DMS 273 (cell line): ENCODE data around the gene LAMTOR5.
"Not testable (repeated sequence)": the region's sequence is repeated elsewhere in the genome, so short reads cannot be mapped to it uniquely, and the experiment has no call there.

Source experiments
- DNase-seq: peaks from one replicate; lab custom pipeline; 2025; ENCODE audit not compliant: unreplicated experiment; lab: John Stamatoyannopoulos, UW

LAMTOR5 gene

DNA sequence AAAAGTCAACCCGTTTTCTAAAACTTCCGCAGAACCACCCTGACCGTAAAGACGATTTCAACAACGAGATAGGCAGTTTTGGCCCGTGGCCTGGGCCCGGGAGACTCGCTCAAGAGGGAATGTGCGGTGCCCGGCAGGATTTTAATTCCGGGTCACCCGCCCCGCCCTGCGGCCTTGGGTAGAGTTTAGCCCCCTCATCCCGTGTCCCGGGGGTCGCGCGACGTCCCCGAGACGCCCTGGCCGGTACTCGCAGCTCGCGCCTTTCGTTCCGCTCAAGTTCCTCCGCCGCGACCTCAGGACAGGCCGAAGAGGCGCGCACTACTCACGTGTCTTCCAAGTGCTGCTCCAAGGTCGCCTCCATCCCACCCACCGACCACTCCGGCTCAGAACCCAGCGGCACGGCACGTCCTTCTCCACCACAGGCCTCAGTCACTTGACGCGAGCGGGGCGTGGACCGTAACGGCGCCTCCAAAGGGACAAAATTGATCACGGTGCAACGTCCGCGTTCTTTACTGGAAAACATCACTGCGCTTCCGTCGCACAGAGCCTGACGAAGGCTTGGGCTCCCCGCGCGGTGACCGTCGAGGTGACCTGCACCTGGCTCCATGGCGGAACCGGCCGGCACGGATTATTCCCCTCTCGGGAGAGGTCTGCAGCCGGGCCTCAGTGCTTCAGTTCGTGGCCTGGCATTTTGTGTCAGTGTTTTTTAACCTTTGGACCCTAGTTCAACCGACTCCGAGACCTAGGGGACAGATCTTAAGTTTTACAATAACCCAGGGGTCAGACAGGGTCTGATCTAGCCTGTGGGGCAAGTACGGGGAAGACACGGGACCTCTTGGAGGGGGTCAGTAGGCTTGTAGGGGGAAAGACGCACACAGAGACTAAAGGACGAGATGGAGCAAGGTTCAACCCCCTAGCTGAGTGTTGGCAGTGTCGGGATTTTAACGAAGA lies at the start of gene LAMTOR5:
Gene LAMTOR5 (minus strand): TSS at position 435 of the 951 bp plus-strand sequence. CDS start 74 bp downstream, at position 361.
- DNase-seq: peak; percentile 93

DNA sequence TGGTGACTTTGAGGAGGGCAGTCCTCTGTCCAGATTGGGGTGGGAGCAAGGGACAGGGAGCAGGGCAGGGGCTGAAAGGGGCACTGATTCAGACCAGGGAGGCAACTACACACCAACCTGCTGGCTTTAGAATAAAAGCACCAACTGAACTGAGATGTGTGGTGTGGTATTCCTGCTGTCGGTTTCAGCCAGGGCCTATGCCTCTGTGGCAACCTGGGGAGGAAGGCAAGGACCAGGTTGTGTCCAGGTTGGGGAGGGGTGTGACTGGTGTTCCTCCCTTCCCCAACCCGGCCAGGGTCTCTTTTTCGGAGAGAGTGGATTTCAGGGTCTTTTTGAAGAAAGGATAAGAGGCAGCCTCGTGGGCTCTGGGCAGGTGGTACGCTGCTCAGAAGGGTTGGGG lies 49.7 kb upstream of the LAMTOR5 start:
- no peak for DNase-seq

DNA sequence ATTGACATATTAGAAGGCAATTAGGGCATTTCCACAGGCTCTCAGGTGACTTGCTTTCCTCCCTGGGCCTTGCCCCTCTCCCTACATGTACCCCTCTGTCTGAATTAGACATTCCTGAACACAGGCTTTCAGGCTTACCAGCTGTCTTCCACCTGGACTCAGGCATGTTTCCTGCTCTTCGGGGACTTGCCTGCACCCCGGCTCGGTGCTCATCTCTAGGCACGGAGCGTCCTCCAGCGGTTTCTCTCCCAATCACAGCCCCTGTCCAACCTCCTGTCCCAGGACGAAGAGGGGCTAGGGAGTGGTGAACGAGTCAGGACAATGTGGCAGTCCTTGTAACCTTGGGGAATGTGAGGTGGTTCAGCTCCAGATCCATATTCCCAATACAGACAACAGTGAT lies 47.7 kb upstream of the LAMTOR5 start:
- DNase-seq: no peak

DNA sequence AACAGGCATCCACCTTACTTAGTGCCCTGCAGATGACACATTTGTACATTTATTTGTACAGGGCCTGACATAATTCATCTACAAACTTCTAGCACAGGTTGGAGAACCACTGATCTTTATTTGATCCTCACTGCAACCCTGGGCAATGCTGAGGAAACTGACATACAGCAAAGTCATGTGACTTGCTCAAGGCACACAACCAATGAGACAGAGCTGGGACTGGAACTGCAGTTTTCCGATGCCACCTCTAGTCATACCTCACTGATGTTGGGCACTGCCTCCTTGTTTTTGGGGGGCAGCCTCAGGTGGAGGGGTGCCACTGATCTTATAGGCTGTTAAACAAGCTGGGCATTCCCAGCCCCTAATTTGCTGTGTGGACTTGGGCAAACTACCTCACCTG lies 46.8 kb upstream of the LAMTOR5 start:
- no peak for DNase-seq

DNA sequence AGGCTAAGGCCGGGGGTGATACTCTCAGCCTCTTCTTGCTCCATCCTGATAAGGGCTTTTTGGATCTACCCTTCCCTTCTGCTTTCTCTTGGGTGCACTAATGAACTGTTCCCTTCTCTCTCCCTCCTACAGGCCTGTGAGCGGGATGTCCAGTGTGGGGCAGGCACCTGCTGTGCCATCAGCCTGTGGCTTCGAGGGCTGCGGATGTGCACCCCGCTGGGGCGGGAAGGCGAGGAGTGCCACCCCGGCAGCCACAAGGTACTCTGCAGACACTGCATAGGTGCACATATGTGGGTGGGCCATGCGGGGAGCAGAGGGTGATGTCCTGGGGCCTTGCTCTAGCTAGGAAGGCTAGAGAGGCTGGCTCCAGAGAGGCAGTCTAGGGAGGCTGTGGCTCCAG lies 46.3 kb upstream of the LAMTOR5 start:
- no peak for DNase-seq

DNA sequence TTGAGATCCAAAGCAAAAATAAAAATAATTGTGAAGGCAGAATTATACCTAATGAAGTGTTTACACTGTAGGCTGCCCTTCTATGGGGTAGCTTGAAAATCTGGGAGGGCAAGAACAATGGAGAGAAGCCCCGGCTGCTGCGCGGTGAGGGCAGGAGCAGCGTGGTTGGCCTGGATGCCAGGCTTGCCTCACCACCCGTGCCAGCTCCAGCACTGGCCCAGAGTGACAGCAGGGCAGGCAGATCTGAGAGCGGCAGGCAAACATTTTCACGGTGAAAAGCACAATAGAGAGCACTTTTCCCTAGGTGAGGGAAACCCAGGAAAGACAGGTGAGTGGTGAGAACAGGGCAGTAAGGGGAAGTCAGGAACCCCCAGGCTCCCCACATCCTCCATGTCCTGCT lies 44.8 kb upstream of the LAMTOR5 start:
- no peak for DNase-seq

DNA sequence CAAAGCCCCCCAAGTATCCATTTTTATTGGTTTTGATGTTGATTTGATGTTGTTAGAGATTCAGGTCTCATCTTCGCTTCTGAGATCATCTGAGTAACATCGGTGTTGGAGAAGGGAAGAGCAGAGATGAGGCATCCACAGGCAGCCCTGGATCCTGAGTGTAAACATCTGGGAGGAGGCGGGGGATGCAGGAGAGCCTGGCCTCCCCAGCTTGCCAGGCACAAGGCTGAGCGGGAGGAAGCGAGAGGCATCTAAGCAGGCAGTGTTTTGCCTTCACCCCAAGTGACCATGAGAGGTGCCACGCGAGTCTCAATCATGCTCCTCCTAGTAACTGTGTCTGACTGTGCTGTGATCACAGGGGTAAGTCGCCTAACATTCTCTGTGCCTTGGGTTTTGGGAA lies 43.4 kb upstream of the LAMTOR5 start, which contains the start of gene PROK1:
Gene PROK1 (plus strand): TSS at position 221 of the 400 bp plus-strand sequence. CDS start 68 bp downstream, at position 289.
- no peak for DNase-seq

DNA sequence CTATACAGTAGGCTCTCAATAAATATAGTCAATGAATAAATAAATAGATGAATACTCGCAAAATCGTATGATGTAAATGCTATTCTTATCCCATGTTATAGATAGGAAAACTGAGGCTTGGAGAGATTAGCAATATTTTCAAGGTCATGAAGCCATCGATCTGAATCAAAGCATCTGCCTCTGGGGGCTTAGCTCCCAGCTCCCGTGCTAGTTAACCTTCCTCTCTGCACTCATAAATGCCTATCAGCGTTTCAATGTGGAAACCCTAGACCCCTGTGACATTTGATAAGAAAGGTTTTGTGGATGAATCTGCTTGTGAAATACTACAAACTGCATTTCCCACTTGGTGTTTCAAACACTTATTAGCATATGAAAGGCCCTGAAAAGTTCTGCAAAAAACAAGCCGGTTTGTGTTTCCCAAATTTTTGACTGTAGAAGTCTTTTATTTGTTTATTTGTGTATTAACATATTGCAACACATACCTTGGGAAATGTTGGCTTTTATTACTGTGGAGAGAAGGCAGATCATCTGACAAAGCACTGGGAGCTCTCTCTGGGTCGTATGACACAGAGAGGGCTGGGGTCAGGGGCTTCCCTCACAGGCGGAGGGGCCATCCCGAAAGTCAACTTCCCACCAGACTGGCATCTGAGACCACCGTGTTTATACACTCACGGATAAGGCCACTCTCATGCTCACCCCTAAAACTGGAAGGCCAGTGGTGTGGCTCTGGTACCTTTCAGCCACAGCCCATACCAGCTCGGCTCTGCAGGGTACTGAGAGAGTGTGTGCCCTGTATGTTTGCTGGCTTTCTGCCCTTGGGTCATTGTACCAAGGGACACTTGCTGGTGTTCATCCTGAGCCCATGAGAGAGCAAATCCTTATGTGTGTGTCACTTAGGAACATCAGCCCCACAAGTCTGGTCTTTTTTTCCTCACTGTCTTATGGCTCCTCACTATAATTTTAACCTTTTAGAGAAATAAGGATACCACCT lies 42.5 kb upstream of the LAMTOR5 start:
- no peak for DNase-seq

DNA sequence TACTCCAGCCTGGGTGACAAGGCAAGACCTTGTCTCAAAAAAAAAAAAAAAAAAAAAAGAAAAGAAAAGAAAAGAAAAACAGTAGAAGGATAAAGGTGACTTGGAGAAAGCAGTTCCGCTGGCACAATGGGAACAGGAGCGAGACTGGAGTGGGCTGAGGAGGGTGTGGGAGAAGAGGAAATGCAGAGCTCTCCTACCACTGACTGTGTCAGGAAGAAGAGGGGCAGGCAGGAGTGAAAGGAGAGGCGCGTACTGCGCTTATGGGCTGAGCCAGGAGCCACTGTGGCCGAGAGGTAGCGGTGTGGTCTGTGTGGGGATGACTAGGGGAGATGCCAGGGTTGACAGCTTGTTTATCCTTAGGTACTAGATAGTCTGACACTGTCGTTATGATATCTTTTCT lies 37.1 kb upstream of the LAMTOR5 start:
- DNase-seq: no peak

DNA sequence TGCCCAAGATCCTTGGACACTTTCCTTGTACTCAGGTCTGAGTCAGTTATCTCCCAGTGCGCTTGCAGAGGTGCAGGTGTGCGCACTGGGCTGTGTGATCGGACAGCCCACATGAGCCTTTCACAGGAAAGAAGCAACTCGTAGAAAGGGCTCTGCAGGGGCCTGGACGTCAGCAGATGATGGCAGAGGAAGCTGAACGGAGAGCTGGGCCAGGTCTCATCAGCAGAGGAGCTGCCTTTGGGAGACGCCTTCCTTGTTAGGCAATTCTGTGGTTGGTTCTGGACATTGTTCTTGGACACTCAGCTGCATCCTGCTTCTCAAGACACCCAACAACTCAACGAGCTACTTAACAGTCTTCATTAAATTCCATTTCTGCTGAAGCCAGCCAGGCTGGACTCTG lies 36.0 kb upstream of the LAMTOR5 start:
- no peak for DNase-seq

DNA sequence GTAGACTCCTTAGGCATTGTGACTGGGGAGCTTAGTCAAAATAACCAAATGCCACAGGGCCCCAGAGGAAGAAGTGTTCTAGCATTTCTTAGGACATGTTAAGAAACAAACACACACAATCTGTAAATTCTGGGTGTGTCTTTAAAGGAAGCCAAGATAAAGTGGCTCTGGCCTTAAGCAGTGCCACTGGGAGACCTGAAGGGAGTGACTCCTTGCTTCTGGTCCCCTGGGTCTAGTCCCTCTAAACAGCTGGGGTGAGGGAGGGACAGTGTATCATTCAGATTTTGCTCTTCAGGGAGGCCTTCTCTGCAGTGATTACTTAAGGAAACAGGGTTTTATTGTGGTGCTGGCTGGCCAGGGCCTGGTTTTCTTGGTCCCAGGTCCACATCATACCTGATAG lies 34.4 kb upstream of the LAMTOR5 start:
- no peak for DNase-seq

DNA sequence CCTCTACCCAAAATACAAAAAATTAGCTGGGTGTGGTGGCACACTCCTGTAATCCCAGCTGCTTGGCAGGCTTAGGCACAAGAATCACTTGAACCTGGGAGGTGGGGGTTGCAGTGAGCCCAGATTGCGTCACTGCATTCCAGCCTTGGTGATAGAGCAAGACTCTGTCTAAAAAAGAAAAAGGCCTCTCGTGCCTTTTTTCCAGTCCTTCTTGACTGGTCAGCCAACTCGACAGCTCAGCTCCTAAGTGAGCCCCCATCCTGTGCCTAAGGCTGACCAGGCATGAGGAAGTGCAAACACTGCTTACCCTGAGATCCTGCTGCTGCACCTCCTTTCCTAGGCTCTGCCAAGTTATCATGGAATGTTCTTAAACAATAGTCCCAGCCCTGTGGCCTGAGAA lies 33.4 kb upstream of the LAMTOR5 start:
- no peak for DNase-seq

DNA sequence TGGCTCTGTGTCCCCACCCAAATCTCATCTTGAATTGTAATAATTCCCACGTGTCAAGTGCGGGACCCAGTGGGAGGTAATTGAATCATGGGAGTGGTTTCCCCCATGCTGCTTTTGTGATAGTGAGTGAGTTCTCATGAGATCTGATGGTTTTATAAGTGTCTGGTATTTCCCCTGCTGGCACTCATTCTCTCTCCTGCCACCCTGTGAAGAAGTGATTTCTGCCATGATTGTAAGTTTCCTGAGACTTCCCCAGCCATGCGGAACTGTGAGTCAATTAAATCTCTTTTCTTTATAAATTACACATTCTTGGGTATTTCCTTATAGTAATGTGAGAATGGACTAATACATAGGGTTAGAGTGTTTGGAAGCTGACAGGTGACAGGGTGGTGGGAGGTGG lies 32.4 kb upstream of the LAMTOR5 start:
- not testable (repeated sequence) for DNase-seq

DNA sequence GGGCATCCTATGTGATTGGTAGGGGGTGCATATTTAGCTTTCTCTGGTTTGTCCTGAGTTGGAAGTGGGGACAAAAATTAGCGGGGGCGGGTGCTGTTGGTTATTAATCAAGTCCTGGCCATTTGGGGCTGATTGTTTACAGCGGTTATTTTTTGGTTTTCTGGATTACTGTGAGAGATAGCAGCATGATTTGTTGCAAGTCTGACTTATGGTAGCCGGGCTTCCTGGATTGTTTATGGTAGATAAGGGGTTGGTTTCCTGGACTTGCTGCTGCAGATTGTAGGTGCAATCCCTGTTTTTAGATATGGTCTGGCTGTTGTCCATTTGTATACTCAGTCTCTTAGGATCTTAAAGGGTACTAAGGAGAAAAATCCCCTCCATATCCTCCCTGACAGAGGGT lies 31.4 kb upstream of the LAMTOR5 start:
- DNase-seq: no peak

DNA sequence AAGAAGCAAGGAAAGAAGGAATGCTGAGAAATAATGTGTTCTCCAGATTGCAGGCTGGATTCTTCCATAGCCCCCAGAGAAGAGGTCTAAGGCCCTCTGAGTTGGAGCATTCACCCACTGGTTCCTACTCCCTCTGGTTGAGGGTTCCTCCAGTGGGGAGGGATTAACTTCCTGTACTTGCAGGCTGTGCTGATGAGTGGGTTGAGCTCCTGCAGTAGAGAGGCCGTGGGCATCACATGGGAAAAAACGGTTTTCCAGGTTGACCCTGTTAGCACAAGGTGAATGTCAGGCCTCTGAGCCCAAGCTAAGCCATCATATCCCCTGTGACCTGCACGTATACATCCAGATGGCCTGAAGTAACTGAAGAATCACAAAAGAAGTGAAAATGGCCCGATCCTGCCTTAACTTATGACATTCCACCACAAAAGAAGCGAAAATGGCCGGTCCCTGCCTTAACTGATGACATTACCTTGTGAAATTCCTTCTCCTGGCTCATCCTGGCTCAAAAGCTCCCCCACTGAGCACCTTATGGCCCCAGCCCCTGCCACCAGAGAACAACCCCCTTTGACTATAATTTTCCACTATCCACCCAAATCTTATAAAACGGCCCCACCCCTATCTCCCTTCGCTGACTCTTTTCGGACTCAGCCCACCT lies 30.3 kb upstream of the LAMTOR5 start:
- not testable (repeated sequence) for DNase-seq

DNA sequence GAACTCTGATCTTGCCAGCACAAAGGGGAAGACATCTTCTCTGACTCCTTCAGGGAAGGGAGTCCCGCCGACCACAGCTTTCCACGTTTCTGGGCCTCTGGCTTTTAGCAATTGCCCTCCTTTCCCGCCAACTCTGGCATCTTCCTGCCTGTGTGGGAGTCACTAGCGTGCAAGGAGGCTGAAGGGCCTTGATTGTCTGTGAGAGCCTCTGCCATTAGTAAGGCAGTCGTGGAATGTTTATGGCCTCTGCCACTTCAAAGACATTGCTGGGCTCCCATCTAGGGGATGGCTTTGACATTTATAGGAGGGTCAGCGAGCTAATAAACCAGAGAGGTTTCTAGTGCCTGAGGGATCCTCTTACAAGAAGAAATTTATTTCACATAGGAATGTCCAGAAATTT lies 29.1 kb upstream of the LAMTOR5 start:
- DNase-seq: no peak

DNA sequence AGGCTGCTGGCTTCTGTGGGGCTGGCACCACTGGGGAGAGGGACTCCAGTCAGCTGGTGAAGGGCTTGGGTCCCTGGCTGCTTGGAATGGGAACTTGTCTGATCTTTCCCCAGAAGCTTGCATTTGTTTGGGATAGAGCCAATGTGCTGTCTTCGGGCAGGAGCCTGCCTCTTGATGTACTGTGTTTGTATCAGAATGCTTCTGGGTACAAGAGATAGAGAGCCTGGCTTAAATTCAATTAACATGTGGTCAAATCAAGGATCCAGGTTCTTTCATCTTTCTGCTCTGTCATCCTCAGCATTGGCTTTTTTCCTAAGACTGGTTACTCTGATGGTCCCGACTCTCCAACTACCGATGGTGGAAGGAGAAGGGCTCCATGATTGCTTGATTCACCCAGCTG lies 27.5 kb upstream of the LAMTOR5 start:
- no peak for DNase-seq

DNA sequence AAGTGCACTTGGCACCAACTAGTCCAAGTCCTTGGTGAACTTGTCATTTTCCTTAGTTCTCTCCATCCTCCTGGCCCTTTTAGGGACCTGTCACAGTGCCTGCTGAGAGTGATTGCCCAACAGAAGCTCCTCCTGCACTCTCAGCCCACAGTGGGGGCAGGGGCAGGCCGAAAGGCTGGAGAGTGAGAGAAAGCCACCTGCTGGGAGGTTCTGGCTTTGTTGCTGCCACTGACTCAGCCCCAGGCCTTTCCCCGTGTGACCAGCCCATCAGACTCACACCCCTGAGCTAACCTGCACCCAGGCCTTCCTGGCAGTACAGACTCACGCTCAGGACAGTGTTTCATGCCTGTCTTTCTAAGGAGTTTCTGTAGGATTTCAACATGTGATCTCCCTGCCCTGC lies 26.3 kb upstream of the LAMTOR5 start:
- DNase-seq: peak; percentile 38

DNA sequence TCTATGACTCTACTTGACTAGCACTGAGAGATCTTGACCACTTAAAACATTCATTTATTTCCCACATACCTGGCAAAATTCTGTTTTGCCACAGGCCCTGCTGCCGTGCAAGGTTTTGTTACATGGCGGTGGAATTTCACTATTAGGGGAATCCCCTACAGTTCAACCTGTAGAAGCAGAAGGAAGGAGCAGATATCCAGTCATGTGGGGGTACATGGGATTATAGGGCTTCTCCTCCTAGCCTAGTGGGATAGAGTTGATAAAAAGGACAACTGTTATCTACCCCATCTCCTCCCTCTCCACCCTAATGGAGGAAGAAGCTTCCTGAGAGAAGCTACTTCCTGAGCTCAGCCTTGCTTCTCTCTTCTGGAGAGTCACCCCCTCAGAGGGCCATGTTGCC lies 25.7 kb upstream of the LAMTOR5 start:
- no peak for DNase-seq

DNA sequence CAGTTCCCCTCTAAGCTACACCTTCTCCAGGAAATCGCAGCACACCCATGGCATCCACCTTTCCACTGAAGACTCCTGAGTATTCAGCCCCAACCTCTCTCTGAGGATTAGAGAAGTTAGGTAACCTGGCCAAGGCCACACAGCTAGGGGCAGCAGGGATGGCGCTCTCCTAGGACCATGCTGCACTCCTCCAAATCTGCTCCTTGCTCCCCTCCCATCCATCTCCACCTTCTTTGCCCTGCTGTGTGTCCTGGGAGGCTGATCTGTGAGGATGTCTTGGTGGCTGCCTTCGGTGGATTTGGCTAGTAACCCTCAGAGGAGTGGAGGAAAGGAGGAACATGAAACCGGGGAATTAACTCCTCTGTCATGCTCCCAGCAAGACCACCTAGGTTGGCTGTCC lies 23.4 kb upstream of the LAMTOR5 start:
- DNase-seq: no peak

DNA sequence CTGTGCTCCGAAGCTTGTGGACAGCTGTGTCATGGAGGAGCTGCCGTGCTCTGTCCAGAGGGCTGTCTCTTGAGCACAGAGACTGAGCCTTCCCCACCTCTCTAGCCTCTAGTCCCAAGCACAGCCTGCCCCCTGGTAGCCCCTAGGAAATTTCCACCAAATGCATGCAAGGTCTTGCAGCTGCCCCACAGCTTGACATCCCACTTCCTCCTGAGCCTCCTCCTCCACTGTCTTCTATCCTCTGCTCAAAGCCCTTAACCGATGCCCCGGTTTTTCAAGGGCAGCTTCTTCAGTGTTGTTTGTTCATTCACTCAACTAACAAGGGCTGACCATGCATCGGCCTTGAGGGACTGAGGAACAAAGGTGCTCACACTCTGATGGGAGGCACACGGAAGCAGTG lies 22.9 kb upstream of the LAMTOR5 start:
- DNase-seq: no peak
